GM23338 (cell line): ENCODE data around the gene TRPC4. TPM values are rescaled to one million over a fixed set of nuclear protein-coding genes. Genes with fewer than 3 reads are reported as not detected.

Experiments used
- ATAC-seq: fragments of 200-7000 bp; cut with Tn5 transposase; 3 replicates; pipeline ENCODE4 v1.9.1; 2020
- DNase-seq: peaks from one replicate; pipeline ENCODE4 v3.0.0-alpha.2; 2015; ENCODE audit warnings: low spot score
- H2AFZ ChIP-seq: fragments of 200-600 bp; sonication (generic); 2 replicates; pipeline ENCODE4 v1.8.0; 2016; ENCODE audit warnings: antibody characterized with exemption, mild to moderate bottlenecking, moderate library complexity
- H3F3A ChIP-seq: fragments of 200-600 bp; sonication (generic); replicated peaks from 2 replicates; pipeline ENCODE4 v1.8.0; 2017; ENCODE audit warnings: antibody characterized with exemption, mixed run types, low read depth
- H3K27ac ChIP-seq: fragments of 200-600 bp; sonication (generic); 2 replicates; pipeline ENCODE4 v1.6.1; 2016; ENCODE audit warnings: low read depth
- H3K27me3 ChIP-seq: fragments of 200-600 bp; sonication (generic); 2 replicates; pipeline ENCODE4 v1.8.0; 2016; ENCODE audit warnings: mild to moderate bottlenecking, mixed run types, moderate library complexity; ENCODE audit not compliant: insufficient read depth
- H3K36me3 ChIP-seq: fragments of 200-600 bp; sonication (generic); 2 replicates; pipeline ENCODE4 v1.8.0; 2016; ENCODE audit warnings: mild to moderate bottlenecking; ENCODE audit not compliant: insufficient read depth
- H3K4me1 ChIP-seq: fragments of 200-600 bp; sonication (generic); 2 replicates; pipeline ENCODE4 v1.8.0; 2016; ENCODE audit warnings: mild to moderate bottlenecking, moderate library complexity; ENCODE audit not compliant: insufficient read depth
- H3K4me2 ChIP-seq: fragments of 200-600 bp; sonication (generic); 2 replicates; pipeline ENCODE4 v1.7.1; 2017; ENCODE audit warnings: mixed run types
- H3K4me3 ChIP-seq: fragments of 200-600 bp; sonication (generic); 2 replicates; pipeline ENCODE4 v1.6.1; 2016; ENCODE audit warnings: mixed run types
- H3K79me2 ChIP-seq: fragments of 200-600 bp; sonication (generic); replicated peaks from 2 replicates; pipeline ENCODE4 v1.8.0; 2017; ENCODE audit warnings: mild to moderate bottlenecking; ENCODE audit not compliant: insufficient read depth
- H3K9me2 ChIP-seq: fragments of 200-600 bp; sonication (generic); 2 replicates; pipeline ENCODE4 v1.8.0; 2017; ENCODE audit not compliant: insufficient read depth
- H4K20me1 ChIP-seq: fragments of 200-600 bp; sonication (generic); replicated peaks from 2 replicates; pipeline ENCODE4 v1.8.0; 2017; ENCODE audit warnings: mild to moderate bottlenecking; ENCODE audit not compliant: insufficient read depth
- H3K27ac Mint-ChIP-seq: 2 replicates; pipeline ENCODE4 v1.8.0; 2020; ENCODE audit warnings: inconsistent platforms, mild to moderate bottlenecking, moderate library complexity, mixed read lengths
- H3K27me3 Mint-ChIP-seq: 3 replicates; pipeline ENCODE4 v1.8.0; 2022; ENCODE audit warnings: low read depth, mild to moderate bottlenecking, moderate library complexity, mixed read lengths, inconsistent platforms; ENCODE audit not compliant: insufficient read depth, poor library complexity
- H3K36me3 Mint-ChIP-seq: 3 replicates; pipeline ENCODE4 v1.8.0; 2021; ENCODE audit warnings: low read depth, mild to moderate bottlenecking, inconsistent platforms, moderate library complexity, mixed read lengths
- H3K4me1 Mint-ChIP-seq: 3 replicates; pipeline ENCODE4 v1.8.0; 2020; ENCODE audit warnings: mild to moderate bottlenecking, inconsistent platforms, mixed read lengths
- H3K4me3 Mint-ChIP-seq: 3 replicates; pipeline ENCODE4 v1.8.0; 2021; ENCODE audit warnings: moderate library complexity, mild to moderate bottlenecking, inconsistent platforms, mixed read lengths
- H3K9me3 Mint-ChIP-seq: 3 replicates; pipeline ENCODE4 v1.8.0; 2020; ENCODE audit warnings: moderate library complexity, mild to moderate bottlenecking, inconsistent platforms, mixed read lengths
- CREB1 ChIP-seq: fragments of 250-450 bp; sonication (Bioruptor Pico); IDR thresholded peaks from 2 replicates; pipeline ENCODE4 v1.5.0; 2020; ENCODE audit warnings: low read depth, mild to moderate bottlenecking, moderate library complexity
- EZH2 ChIP-seq: fragments of 200-600 bp; sonication (generic); IDR thresholded peaks from one replicate; pipeline ENCODE4 v1.8.0; 2017; ENCODE audit warnings: antibody characterized with exemption, mild to moderate bottlenecking, low read depth; ENCODE audit not compliant: unreplicated experiment
- EZH2phosphoT487 ChIP-seq: fragments of 200-600 bp; sonication (generic); IDR thresholded peaks from one replicate; pipeline ENCODE4 v1.8.1; 2018; ENCODE audit warnings: antibody characterized with exemption; ENCODE audit not compliant: unreplicated experiment
- JUNB ChIP-seq: IDR thresholded peaks from one replicate; pipeline ENCODE4 v1.6.1; 2016; ENCODE audit warnings: antibody characterized with exemption; ENCODE audit not compliant: unreplicated experiment
- POLR2AphosphoS5 ChIP-seq: IDR thresholded peaks from 2 replicates; pipeline ENCODE4 v1.6.1; 2016; ENCODE audit warnings: antibody characterized with exemption, low read depth
- ZNF114 ChIP-seq: fragments of 250-450 bp; sonication (Bioruptor Pico); IDR thresholded peaks from 2 replicates; pipeline ENCODE4 v1.5.0; 2020; ENCODE audit warnings: mild to moderate bottlenecking, moderate library complexity
- ZNF331 ChIP-seq: fragments of 250-450 bp; sonication (Bioruptor Pico); IDR thresholded peaks from 2 replicates; pipeline ENCODE4 v1.5.0; 2020; ENCODE audit warnings: low read depth, mild to moderate bottlenecking, moderate library complexity
- polyA plus RNA-seq: library from polyadenylated mRNA; unstranded; fragments of >200 nt; fragmentation: Nextera tagmentation; extraction: Ambion mirVana; gene quantifications from 2 replicates; pipeline ENCODE4 v1.2.1, GENCODE V29; 2016
- total RNA-seq: library from RNA; depleted of rRNA; stranded (reverse); fragments of >200 nt; shearing (Covaris generic); gene quantifications from 2 replicates; pipeline ENCODE4 v1.2.3, GENCODE V29; 2014
- TF ChIP-seq, protein P1 (sequence below): IDR thresholded peaks from one replicate; pipeline ENCODE4 v1.6.1; 2018; ENCODE audit warnings: antibody characterized with exemption; ENCODE audit not compliant: unreplicated experiment
- TF ChIP-seq, protein P2 (sequence below), 2 experiments: fragments of 200-600 bp in 1 of 2; sonication (generic) in 1 of 2; conservative IDR thresholded peaks; 2 replicates each; pipeline versions ENCODE4 v1.5.1 to v1.6.1; 2016 to 2017; ENCODE audit warnings: antibody characterized with exemption in 2 of 2, low read depth in 2 of 2, mild to moderate bottlenecking in 2 of 2, moderate library complexity in 1 of 2

Gene TRPC4
- total and polyA plus RNA-seq, 2 experiments from 2014 or later = 1.1 to 2.1 TPM

DNA sequence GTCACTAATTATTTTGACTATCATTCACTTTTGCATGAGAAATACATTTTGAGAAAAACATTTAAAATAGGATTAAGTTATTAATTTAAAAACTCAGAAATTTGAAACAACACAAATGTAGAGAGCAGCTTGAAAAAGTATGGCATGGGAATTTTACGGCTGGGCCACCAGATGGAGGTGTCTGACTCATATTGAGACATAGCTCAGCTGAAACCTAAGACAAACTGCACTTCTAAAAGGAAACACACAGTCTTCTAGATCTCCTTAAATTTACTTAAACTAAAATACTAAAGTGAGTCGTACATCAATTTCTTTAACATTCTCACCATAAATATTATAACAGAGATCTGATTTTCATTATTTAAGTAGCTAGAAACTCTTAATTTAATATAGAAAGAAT lies 229.1 kb downstream of the TRPC4 start:
- Mint-ChIP-seq H3K27me3 (peaks cover 3% of the 10 kb centered on the region), H3K36me3 (no peaks in the 10 kb centered on the region), H3K4me1 (peaks cover 3% of the 10 kb centered on the region), H3K9me3 (no peaks in the 10 kb centered on the region; the same call in 2 of the 3 replicates), H3K27ac (no peak overlapping the region), H3K4me3 (no peak overlapping the region)
- Histone ChIP-seq H3K4me2 (no peak overlapping the region), H3K4me3 (no peak overlapping the region), H3F3A (no peaks in the 10 kb centered on the region), H3K9me2 (peaks cover 6% of the 10 kb centered on the region; the same call in 1 of the 2 replicates), H3K4me1 (peaks cover 3% of the 10 kb centered on the region), H3K36me3 (no peaks in the 10 kb centered on the region), H4K20me1 (no peaks in the 10 kb centered on the region), H2AFZ (no peak overlapping the region), H3K27me3 (no peaks in the 10 kb centered on the region), H3K27ac (no peak overlapping the region), H3K79me2 (no peaks in the 10 kb centered on the region)
- peak; percentile 57 for DNase-seq
- TF ChIP-seq ZNF331 = no peak
- TF ChIP-seq, protein P1, sequence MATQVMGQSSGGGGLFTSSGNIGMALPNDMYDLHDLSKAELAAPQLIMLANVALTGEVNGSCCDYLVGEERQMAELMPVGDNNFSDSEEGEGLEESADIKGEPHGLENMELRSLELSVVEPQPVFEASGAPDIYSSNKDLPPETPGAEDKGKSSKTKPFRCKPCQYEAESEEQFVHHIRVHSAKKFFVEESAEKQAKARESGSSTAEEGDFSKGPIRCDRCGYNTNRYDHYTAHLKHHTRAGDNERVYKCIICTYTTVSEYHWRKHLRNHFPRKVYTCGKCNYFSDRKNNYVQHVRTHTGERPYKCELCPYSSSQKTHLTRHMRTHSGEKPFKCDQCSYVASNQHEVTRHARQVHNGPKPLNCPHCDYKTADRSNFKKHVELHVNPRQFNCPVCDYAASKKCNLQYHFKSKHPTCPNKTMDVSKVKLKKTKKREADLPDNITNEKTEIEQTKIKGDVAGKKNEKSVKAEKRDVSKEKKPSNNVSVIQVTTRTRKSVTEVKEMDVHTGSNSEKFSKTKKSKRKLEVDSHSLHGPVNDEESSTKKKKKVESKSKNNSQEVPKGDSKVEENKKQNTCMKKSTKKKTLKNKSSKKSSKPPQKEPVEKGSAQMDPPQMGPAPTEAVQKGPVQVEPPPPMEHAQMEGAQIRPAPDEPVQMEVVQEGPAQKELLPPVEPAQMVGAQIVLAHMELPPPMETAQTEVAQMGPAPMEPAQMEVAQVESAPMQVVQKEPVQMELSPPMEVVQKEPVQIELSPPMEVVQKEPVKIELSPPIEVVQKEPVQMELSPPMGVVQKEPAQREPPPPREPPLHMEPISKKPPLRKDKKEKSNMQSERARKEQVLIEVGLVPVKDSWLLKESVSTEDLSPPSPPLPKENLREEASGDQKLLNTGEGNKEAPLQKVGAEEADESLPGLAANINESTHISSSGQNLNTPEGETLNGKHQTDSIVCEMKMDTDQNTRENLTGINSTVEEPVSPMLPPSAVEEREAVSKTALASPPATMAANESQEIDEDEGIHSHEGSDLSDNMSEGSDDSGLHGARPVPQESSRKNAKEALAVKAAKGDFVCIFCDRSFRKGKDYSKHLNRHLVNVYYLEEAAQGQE = no peak
- no peak for TF ChIP-seq EZH2
- no peak for TF ChIP-seq CREB1 (CRISPR knock-in tag)
- TF ChIP-seq, protein P2, sequence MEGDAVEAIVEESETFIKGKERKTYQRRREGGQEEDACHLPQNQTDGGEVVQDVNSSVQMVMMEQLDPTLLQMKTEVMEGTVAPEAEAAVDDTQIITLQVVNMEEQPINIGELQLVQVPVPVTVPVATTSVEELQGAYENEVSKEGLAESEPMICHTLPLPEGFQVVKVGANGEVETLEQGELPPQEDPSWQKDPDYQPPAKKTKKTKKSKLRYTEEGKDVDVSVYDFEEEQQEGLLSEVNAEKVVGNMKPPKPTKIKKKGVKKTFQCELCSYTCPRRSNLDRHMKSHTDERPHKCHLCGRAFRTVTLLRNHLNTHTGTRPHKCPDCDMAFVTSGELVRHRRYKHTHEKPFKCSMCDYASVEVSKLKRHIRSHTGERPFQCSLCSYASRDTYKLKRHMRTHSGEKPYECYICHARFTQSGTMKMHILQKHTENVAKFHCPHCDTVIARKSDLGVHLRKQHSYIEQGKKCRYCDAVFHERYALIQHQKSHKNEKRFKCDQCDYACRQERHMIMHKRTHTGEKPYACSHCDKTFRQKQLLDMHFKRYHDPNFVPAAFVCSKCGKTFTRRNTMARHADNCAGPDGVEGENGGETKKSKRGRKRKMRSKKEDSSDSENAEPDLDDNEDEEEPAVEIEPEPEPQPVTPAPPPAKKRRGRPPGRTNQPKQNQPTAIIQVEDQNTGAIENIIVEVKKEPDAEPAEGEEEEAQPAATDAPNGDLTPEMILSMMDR (conservative IDR thresholded peaks at IDR 0.05; ENCODE audit: low read depth in 2 of 2) = peak; percentile 60 to 69
- no peak for TF ChIP-seq ZNF114 (CRISPR knock-in tag)
- peak; percentile 49 for ATAC-seq

- Mint-ChIP-seq H3K4me3 (no peak overlapping the region), H3K4me1 (no peaks in the 10 kb centered on the region), H3K27me3 (peaks cover 3% of the 10 kb centered on the region), H3K36me3 (no peaks in the 10 kb centered on the region), H3K27ac (peak overlapping the region; percentile 74; the same call in 1 of the 2 replicates), H3K9me3 (no peaks in the 10 kb centered on the region)
- Histone ChIP-seq H3K4me1 (no peaks in the 10 kb centered on the region), H4K20me1 (no peaks in the 10 kb centered on the region), H3K79me2 (no peaks in the 10 kb centered on the region), H3K4me3 (no peak overlapping the region), H3K9me2 (no peaks in the 10 kb centered on the region), H3K27ac (no peak overlapping the region), H3K27me3 (no peaks in the 10 kb centered on the region), H2AFZ (no peak overlapping the region; the same call in 1 of the 2 replicates), H3F3A (no peaks in the 10 kb centered on the region), H3K4me2 (no peak overlapping the region), H3K36me3 (no peaks in the 10 kb centered on the region)
- DNase-seq (no peak), ATAC-seq (no peak)
- TF ChIP-seq ZNF114 (CRISPR knock-in tag) (no peak), EZH2phosphoT487 (no peak), POLR2AphosphoS5 (no peak), JUNB (no peak), ZNF331 (no peak)
- TF ChIP-seq, protein P2 (conservative IDR thresholded peaks at IDR 0.05; ENCODE audit: low read depth in 2 of 2) = no peak
Observed at GRCh38 chr13:37636701-37637100, 232.9 kb downstream of the TRPC4 start.
